H9 (cell line): ENCODE measurements around the gene PXDN. TPM values are rescaled to one million over a fixed set of nuclear protein-coding genes. Genes with fewer than 3 reads are reported as not detected.
A peak's percentile ranks its signal among the peaks of the same experiment; 100 is the strongest.

ENCODE experiments used
- DNase-seq: peaks from one replicate; pipeline ENCODE4 v3.0.0-alpha.2; 2017
- H2AFZ ChIP-seq: one replicate; pipeline ENCODE4 v1.6.1; 2013; ENCODE audit warnings: mild to moderate bottlenecking, low read length, control low read depth, moderate library complexity
- H2AK5ac ChIP-seq: 2 replicates; pipeline ENCODE4 v1.6.1; 2013; ENCODE audit warnings: low read length, control low read depth, mixed read lengths; ENCODE audit not compliant: insufficient read length
- H2BK120ac ChIP-seq: one replicate; pipeline ENCODE4 v1.6.1; 2013; ENCODE audit warnings: low read depth, mild to moderate bottlenecking, low read length, control low read depth, inconsistent platforms; ENCODE audit not compliant: poor library complexity, severe bottlenecking
- H2BK12ac ChIP-seq: 2 replicates; pipeline ENCODE4 v1.6.1; 2013; ENCODE audit warnings: low read length, control low read depth, mixed read lengths, low read depth; ENCODE audit not compliant: insufficient read length
- H2BK15ac ChIP-seq: 2 replicates; pipeline ENCODE4 v1.6.1; 2013; ENCODE audit warnings: low read depth, low read length, control low read depth
- H2BK20ac ChIP-seq: one replicate; pipeline ENCODE4 v1.6.1; 2013; ENCODE audit warnings: low read depth, mild to moderate bottlenecking, low read length, control low read depth, inconsistent platforms; ENCODE audit not compliant: poor library complexity, severe bottlenecking
- H2BK5ac ChIP-seq: 2 replicates; pipeline ENCODE4 v1.6.1; 2013; ENCODE audit warnings: low read length, control low read depth, mixed read lengths; ENCODE audit not compliant: insufficient read length
- H3K14ac ChIP-seq: 2 replicates; pipeline ENCODE4 v1.6.1; 2013; ENCODE audit warnings: low read length, control low read depth; ENCODE audit not compliant: insufficient read depth
- H3K18ac ChIP-seq: 2 replicates; pipeline ENCODE4 v1.6.1; 2013; ENCODE audit warnings: low read depth, mild to moderate bottlenecking, mixed read lengths, low read length, control low read depth; ENCODE audit not compliant: insufficient read length
- H3K23ac ChIP-seq: 2 replicates; pipeline ENCODE4 v1.6.1; 2013; ENCODE audit warnings: low read length, control low read depth, mixed read lengths, low read depth; ENCODE audit not compliant: insufficient read length
- H3K23me2 ChIP-seq: 2 replicates; pipeline ENCODE4 v1.6.1; 2013; ENCODE audit warnings: low read depth, mild to moderate bottlenecking, mixed read lengths, low read length, control low read depth; ENCODE audit not compliant: insufficient read length, poor library complexity, severe bottlenecking
- H3K27ac ChIP-seq: 2 replicates; pipeline ENCODE4 v1.5.1; 2013; ENCODE audit warnings: low read length, control low read depth, mixed read lengths, low read depth; ENCODE audit not compliant: insufficient read length
- H3K27me3 ChIP-seq: 2 replicates; pipeline ENCODE4 v1.6.1; 2013; ENCODE audit warnings: low read length, control low read depth, inconsistent platforms; ENCODE audit not compliant: insufficient read depth
- H3K4ac ChIP-seq: 2 replicates; pipeline ENCODE4 v1.6.1; 2013; ENCODE audit warnings: low read depth, mild to moderate bottlenecking, control low read depth, inconsistent platforms, low read length, moderate library complexity
- H3K4me1 ChIP-seq: 2 replicates; pipeline ENCODE4 v1.6.1; 2013; ENCODE audit warnings: low read length, control low read depth, inconsistent platforms; ENCODE audit not compliant: insufficient read depth
- H3K4me2 ChIP-seq: 2 replicates; pipeline ENCODE4 v1.6.1; 2013; ENCODE audit warnings: low read length, control low read depth, mixed read lengths; ENCODE audit not compliant: insufficient read length, insufficient read depth
- H3K56ac ChIP-seq: 2 replicates; pipeline ENCODE4 v1.6.1; 2013; ENCODE audit warnings: low read depth, mild to moderate bottlenecking, mixed read lengths, low read length, control low read depth; ENCODE audit not compliant: insufficient read length
- H3K79me1 ChIP-seq: 2 replicates; pipeline ENCODE4 v1.6.1; 2013; ENCODE audit warnings: low read depth, mild to moderate bottlenecking, moderate library complexity, low read length, control low read depth, inconsistent platforms; ENCODE audit not compliant: insufficient read depth, poor library complexity, severe bottlenecking
- H3K79me2 ChIP-seq: 2 replicates; pipeline ENCODE4 v1.6.1; 2013; ENCODE audit warnings: low read length, control low read depth, inconsistent platforms; ENCODE audit not compliant: insufficient read depth
- H3K9ac ChIP-seq: 2 replicates; pipeline ENCODE4 v1.6.1; 2013; ENCODE audit warnings: low read length, control low read depth, mixed read lengths; ENCODE audit not compliant: insufficient read length; ENCODE audit errors: extremely low read depth
- H3K9me3 ChIP-seq: one replicate; pipeline ENCODE4 v1.6.1; 2013; ENCODE audit warnings: low read depth, low read length, inconsistent platforms; ENCODE audit not compliant: control insufficient read depth
- H3T11ph ChIP-seq: one replicate; pipeline ENCODE4 v1.6.1; 2013; ENCODE audit warnings: mild to moderate bottlenecking, low read length, control low read depth, inconsistent platforms
- H4K20me1 ChIP-seq: one replicate; pipeline ENCODE4 v1.6.1; 2013; ENCODE audit not compliant: control insufficient read depth, insufficient read length, insufficient read depth
- H4K5ac ChIP-seq: 2 replicates; pipeline ENCODE4 v1.6.1; 2013; ENCODE audit warnings: low read depth, mild to moderate bottlenecking, mixed read lengths, low read length, control low read depth; ENCODE audit not compliant: insufficient read length
- H4K8ac ChIP-seq: replicated peaks from 2 replicates; pipeline ENCODE4 v1.6.1; 2013; ENCODE audit warnings: low read length, control low read depth, mixed read lengths, low read depth; ENCODE audit not compliant: insufficient read length
- H4K91ac ChIP-seq: 2 replicates; pipeline ENCODE4 v1.6.1; 2013; ENCODE audit warnings: low read depth, mild to moderate bottlenecking, moderate library complexity, mixed read lengths, low read length, control low read depth; ENCODE audit not compliant: insufficient read length
- H3K27ac Mint-ChIP-seq, 3 experiments: 2 replicates in 2 of 3; 3 replicates in 1 of 3; pipeline ENCODE4 v1.8.0; 2020 to 2021; ENCODE audit warnings: mixed read lengths in 3 of 3, mild to moderate bottlenecking in 1 of 3, moderate library complexity in 1 of 3
- H3K27me3 Mint-ChIP-seq: 2 replicates; pipeline ENCODE4 v1.8.0; 2021; ENCODE audit warnings: low read depth, mild to moderate bottlenecking, moderate library complexity, mixed read lengths
- H3K36me3 Mint-ChIP-seq, 3 experiments: 2 replicates in 2 of 3; 3 replicates in 1 of 3; pipeline ENCODE4 v1.8.0; 2020 to 2021; ENCODE audit warnings: low read depth in 3 of 3, mixed read lengths in 3 of 3; ENCODE audit not compliant: insufficient read depth in 1 of 3
- H3K4me1 Mint-ChIP-seq, 2 experiments: 2 replicates each; pipeline ENCODE4 v1.8.0; 2020; ENCODE audit warnings: mixed read lengths in 2 of 2
- H3K4me3 Mint-ChIP-seq, 2 experiments: 2 replicates in 1 of 2; 3 replicates in 1 of 2; pipeline ENCODE4 v1.8.0; 2020 to 2021; ENCODE audit warnings: mild to moderate bottlenecking in 2 of 2, mixed read lengths in 2 of 2, moderate library complexity in 1 of 2
- H3K9me3 Mint-ChIP-seq, 2 experiments: 2 replicates in 1 of 2; 3 replicates in 1 of 2; pipeline ENCODE4 v1.8.0; 2020; ENCODE audit warnings: mild to moderate bottlenecking in 2 of 2, mixed read lengths in 2 of 2, moderate library complexity in 1 of 2
- WGBS: extraction: QIAGEN DNeasy Blood & Tissue Kit; methylation state at CpG from one replicate; pipeline ENCODE4 v1.1.7; 2013; ENCODE audit warnings: missing lambda C conversion rate, low lambda C conversion rate, mixed read lengths; ENCODE audit not compliant: insufficient read length; ENCODE audit errors: extremely low coverage; 5-methylcytosine and 5-hydroxymethylcytosine counted together
- total RNA-seq: library from RNA; stranded (reverse); gene quantifications from 2 replicates; pipeline ENCODE4 v1.2.1, GENCODE V29; 2021
- TF ChIP-seq, protein P1 (sequence below): fragments of 200-600 bp; sonication (generic); conservative IDR thresholded peaks from 3 replicates; pipeline ENCODE4 v1.8.0; 2021; ENCODE audit warnings: antibody characterized with exemption, mild to moderate bottlenecking

The PXDN gene
- total RNA-seq, 1 experiment from 2014 or later, result 146 TPM

DNA sequence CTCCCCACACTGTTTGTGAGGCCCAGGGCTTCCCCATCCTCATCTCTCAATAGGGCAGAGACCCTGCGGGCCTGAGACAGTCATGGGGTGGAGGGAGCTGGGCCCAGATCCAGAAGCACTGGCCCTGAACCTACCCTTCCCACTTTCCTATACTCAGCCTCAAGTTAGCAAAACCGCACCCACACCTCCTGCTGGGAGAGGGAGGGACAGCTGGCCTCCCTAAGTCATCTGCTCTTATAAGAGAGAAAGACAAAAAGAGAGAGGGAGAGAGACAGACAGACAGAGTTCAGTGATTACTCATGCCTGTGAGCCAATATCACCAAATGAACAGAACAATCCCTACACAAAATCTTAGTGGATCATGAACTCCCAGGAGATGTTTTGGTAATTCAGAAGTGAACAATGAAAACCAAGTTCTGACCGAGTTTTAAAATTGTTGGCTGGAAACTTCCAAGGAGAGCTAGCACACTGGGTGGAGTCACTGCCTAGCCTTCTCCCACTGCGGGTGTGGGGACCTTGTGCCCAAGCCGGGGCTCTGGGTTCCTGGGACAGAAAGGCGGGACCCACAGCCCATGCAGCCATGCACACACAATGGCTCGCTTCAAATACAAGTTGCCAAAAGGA is 130.5 kb downstream of the PXDN start:
- H3K4me2 ChIP-seq, result no peak overlapping the region

More for the DNA sequence above, 130.5 kb downstream of the PXDN start:
- H3K18ac ChIP-seq, result no peak overlapping the region
- H3K27me3 ChIP-seq, result no peaks in the 10 kb centered on the region
- no peaks in the 10 kb centered on the region for H3K79me1 ChIP-seq
- H3K9ac ChIP-seq, result no peak overlapping the region
- no peaks in the 10 kb centered on the region for H3K27me3 Mint-ChIP-seq
- peaks cover 10% of the 10 kb centered on the region; the same call in 1 of the 2 replicates for H3K4me1 ChIP-seq
- peak; percentile 64 for DNase-seq
- no peak overlapping the region for H3K4ac ChIP-seq
- WGBS, result no CpG with 5 or more reads among the region's 7 CpGs
- no peak overlapping the region for H3K56ac ChIP-seq
- no peak overlapping the region for H2AK5ac ChIP-seq
- no peak overlapping the region for H2BK20ac ChIP-seq
- H3K27ac ChIP-seq, result no peak overlapping the region
- no peak overlapping the region for H3T11ph ChIP-seq
- H3K9me3 Mint-ChIP-seq, result no peaks in the 10 kb centered on the region
- H3K79me2 ChIP-seq, result no peaks in the 10 kb centered on the region
- H3K23ac ChIP-seq, result no peak overlapping the region
- H2BK5ac ChIP-seq, result no peak overlapping the region
- no peak overlapping the region for H2AFZ ChIP-seq
- no peak overlapping the region for H4K5ac ChIP-seq
- H3K36me3 Mint-ChIP-seq, result peaks cover 12 to 22% (median 15%) of the 10 kb centered on the region in 3 experiments
- TF ChIP-seq, protein P1, sequence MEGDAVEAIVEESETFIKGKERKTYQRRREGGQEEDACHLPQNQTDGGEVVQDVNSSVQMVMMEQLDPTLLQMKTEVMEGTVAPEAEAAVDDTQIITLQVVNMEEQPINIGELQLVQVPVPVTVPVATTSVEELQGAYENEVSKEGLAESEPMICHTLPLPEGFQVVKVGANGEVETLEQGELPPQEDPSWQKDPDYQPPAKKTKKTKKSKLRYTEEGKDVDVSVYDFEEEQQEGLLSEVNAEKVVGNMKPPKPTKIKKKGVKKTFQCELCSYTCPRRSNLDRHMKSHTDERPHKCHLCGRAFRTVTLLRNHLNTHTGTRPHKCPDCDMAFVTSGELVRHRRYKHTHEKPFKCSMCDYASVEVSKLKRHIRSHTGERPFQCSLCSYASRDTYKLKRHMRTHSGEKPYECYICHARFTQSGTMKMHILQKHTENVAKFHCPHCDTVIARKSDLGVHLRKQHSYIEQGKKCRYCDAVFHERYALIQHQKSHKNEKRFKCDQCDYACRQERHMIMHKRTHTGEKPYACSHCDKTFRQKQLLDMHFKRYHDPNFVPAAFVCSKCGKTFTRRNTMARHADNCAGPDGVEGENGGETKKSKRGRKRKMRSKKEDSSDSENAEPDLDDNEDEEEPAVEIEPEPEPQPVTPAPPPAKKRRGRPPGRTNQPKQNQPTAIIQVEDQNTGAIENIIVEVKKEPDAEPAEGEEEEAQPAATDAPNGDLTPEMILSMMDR, result no peak
- H2BK120ac ChIP-seq, result no peak overlapping the region
- H2BK15ac ChIP-seq, result no peak overlapping the region
- no peak overlapping the region for H4K8ac ChIP-seq
- no peaks in the 10 kb centered on the region for H4K20me1 ChIP-seq
- H3K23me2 ChIP-seq, result no peaks in the 10 kb centered on the region
- H3K27ac Mint-ChIP-seq, result peak overlapping the region; percentile 19 to 94 (median 80); a peak in 5 of 7 replicates
- H3K4me3 Mint-ChIP-seq, result peak overlapping the region in 1 of 2 experiments; percentile 39; a peak in 1 of 5 replicates
- H3K9me3 ChIP-seq, result no peaks in the 10 kb centered on the region
- no peak overlapping the region for H2BK12ac ChIP-seq
- no peak overlapping the region for H4K91ac ChIP-seq
- peaks cover 44 to 45% of the 10 kb centered on the region in 2 experiments for H3K4me1 Mint-ChIP-seq
- H3K14ac ChIP-seq, result no peak overlapping the region
